Measurements from ENCODE around the gene KATNA1.
"Not testable (repeated sequence)": the region's sequence is repeated elsewhere in the genome, so short reads cannot be mapped to it uniquely, and the experiment has no call there.

Gene KATNA1

DNA sequence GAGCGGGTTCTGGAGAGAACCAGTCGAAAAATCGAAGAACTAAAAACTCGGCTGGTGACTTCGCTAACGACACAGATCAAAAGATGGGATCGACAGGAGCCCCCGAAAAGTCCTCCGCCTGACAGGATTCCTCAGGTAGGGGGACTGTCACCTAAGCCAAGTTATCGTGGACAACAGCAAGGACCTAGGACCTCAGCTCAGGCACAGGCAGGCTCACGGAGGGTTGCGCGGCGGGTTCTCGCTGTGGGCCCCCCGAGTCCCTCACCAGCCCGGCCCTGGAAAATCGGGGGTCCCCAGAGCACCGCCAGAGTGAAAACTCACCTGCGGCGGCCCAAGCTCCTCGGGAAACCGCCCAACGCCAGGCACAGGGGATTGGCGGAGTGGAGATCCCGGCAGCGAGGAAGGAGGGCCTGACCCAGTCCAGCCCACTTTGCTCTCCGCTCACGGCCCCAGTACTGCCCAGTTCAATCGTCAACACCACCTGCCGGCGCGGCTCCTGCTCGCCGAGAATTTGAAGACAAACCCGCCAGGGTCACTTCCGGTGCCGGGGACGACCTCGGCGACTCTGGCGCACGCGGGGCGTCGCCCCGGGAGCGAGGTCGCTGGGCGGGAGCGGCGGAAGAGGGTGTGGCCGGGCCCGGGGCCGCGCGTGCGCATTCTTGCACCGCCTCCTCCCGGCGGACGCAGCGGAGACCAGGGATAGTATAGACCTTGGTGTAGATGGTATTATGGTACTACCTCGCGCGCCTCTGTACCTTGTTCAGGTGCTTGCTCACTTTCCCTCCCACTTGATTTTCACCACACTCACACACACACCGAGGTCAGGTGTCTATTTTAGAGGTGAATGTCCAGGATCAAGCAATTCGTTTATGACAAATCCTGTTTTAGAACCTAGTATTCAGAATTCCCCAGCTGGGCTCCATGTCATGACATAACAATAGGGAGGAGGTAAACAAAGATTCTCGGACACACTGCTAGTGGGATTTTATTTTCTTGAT, at the start of gene KATNA1:
KATNA1 (minus strand) TSS at position 567 of the 998 bp plus-strand sequence. CDS start 10,167 bp downstream, outside the sequence.
- peak; percentile 93 for DNase-seq

DNA sequence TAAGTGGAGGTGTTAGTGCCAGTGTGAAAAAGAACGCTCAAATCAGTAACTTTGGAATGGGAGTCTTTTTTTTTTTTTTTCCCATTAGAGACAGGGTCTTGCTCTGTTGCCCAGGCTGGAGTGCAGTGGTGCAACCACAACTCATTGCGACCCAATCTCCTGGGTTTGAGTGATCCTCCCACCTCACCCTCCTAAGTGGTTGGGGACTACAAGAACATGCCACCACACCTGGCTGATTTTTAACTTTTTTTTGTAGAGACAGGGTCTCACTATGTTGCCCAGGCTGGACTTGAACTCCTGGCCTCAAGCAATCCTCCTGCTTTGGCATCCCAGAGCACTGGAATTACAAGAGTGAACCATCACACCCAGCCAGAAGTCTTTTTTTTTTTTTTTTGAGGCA, 49.7 kb upstream of the KATNA1 start:
- no peak for DNase-seq

DNA sequence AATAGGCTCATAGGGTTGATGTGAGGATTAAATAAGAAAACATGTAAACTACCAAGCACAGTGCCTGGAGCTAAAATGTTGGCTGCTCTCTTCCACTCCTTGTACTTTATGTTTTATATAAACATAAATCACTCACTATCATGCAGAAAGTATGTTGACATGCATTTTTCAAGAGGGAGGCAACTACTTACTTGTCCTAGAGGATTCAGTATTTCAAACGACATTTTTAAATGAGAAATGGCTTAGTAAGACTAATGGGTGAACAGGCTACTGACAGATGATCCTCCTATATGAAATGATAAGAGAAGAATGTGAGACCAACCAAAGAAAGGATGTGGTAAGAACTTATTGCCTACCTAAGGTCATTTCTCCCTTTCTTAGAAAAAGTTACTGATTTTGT, 48.4 kb upstream of the KATNA1 start:
- DNase-seq, result no peak

DNA sequence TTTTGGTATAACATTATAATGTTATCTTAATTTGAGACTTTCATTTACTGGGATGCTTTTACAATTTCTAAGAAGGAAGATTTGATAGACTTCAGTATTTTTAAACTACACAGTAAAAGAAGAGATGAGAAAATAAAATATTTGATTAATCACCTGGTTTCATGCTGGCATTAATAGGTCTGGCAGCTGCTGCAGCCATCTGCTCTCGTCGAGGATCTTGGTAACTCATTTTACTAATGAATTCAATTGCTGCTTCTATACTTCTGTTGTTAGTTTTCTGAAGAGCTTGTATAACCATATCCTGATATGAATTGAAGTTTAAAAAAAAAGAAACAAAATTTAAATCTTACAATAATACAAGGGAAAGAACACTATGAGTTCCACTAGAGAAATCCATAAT, 46.4 kb upstream of the KATNA1 start:
- no peak for DNase-seq

DNA sequence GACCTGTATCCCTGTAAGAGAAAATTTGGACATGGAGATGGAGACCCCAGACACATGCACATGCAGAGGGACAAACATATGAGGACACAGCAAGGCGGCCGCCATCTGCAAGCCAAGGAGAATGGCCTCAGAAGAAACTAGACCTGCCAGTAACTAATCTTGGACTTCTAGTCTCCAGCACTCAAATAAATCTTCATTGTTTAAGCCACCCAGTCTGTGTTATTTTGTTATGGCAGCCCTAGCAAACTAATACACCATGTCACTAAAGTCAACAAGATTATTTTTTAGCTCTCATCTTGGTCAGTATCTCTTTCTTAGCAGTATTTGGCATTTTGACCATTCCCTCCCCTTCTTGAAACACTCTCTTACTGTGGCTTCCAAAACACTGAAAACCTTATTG, 42.7 kb upstream of the KATNA1 start:
- DNase-seq, result no peak

DNA sequence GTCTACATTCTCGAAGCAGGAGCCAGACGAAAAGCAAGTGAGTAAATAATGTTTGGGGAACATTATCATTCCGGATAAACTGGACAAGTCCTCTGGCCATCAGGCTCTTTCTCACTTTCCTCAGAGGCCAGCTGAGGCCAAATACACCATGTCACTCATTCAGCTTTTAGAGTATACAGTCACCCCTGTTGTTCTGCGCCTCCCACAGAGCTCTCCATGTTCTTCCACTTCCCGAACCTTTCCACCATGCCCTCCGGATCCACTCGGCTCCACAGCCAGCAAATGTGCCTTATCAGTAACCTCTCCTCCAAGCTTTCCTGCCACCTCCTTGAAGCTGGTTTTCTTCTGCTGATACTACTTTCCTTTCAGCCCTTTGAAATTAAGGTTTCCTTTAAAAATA, 37.7 kb upstream of the KATNA1 start:
- no peak for DNase-seq

DNA sequence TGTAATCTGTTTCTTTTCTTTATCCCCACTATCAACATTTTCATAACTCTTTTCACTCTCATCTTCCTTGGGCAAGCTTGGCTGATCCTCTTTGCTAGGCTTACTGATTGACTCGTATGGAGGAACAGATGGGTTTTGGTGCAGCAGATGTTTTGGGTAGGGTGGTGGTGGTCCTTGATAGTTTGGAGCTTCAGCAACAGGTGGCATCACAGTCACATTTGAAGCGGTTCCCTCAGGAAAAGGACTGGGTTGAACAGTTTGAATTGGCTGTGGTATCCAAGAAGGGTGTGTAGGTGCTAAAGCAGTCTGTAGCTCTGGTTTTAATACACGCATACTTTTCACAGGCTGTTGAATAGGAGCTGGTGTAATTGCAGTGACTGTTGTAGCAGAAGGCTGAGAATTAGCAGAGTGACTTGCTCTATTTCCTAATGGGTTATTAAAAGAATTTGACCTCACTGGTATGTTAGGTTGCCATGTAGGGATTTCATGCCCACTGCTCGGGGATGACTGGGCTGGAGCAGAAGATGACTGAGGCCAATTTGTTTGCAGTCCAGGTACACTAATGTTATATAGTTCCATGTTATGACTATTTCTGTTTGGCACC, 34.8 kb upstream of the KATNA1 start:
- no peak for DNase-seq

DNA sequence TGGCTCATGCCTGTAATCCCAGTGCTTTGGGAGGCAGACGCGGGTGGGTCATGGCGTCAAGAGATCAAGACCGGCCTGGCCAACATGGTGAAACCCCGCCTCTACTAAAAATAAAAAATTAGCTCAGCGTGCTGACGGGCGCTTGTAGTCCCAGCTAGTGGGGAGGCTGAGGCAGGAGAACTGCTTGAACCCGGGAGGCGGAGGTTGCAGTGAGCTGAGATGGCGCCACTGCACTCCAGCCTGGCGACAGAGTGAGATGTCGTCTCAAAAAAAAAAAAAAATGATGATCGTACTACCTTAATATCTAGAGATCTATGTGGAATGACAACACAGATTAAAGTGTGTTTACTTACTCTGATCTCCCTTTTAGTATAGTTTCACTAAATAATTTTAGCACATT, 33.3 kb upstream of the KATNA1 start:
- DNase-seq, result not testable (repeated sequence)

DNA sequence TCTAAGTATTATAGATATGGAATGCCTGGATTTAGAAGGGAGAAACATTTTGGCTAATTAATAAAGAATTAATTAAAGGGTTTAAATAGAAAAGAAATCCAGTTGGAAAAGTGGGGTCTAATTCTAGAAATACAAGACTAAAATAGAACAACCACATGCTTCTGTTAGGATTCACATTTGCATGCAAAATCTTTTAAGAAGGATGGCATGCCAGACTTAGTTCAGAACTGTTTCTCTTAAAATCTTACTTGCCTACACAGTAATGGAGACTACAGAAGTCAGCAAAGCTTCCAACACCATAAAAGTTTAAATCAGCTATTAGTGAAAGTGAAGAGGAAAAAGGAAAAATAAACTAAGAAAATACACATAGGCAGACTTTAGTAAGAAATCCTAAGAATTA, 32.7 kb upstream of the KATNA1 start:
- DNase-seq, result no peak

DNA sequence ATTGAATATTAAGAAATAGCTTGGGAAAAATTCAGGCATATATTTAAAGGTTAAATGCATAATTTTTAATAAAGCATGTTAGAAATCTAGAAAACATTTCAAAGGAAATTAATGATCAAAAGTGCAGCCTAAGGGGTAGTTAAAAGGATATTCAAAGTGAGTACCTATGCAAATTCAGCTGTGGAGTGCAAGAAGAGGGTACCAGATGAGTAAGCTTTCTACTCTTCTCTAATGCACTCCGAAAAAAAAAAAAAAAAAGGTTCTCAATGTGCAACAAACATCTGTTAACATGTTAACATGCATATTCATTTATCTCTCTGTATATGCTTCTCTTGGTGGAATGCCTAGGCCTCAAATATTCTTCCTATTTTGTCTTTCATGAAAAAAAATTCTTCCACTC, 32.0 kb upstream of the KATNA1 start:
- no peak for DNase-seq

DNA sequence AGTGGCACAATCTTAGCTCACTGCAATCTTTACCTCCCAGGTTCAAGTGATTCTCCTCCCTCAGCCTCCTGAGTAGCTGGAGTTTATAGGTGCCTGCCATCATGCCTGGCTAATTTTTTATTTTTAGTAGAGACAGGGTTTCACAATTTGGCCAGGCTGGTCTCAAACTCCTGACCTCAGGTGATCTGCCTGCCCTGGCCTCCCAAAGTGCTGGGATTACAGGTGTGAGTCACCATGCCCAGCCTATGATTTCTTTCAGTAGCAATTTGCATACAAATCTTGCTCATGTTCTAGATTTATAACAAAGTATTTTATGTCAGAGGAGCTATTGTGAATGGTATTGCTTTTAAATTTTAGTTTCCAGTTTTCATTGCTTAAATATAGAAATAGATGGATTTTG, 23.8 kb upstream of the KATNA1 start:
- not testable (repeated sequence) for DNase-seq

DNA sequence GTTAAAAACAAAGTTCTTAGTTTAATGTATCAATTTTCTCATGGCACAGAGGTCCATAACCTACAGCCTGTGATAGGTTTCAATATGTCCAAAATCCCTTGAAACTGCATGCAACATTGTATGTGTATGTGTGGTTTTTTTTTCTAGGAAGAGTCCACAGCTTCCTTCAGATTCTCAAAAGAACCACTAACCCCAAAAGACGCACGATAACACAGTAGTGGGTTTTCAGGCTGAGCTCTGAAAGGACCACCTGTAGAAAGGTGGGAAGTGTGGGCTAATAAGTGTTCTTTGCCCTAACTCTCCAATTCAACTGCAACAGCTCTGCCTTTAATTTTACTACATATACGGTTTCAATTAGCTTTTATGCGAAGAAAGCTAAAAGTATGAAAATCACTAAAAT, 11.5 kb upstream of the KATNA1 start:
- DNase-seq, result no peak

DNA sequence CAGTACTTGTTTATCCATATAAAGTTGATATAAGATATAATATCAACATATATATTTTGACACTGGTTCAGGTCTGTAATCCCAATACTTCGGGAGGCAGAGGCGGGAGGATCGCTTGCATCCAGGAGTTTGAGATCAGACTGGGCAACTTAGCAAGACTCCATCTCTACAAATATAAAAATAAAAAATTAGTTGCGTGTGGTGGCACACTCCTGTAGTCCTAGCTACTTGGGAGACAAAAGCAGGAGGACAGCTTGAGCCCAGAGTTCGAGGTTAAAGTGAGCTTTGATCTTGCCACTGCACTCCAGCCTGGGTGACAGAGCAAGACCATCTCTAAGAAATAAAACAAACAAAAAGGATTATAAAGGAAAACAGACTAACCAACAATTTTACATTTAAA, 8.9 kb upstream of the KATNA1 start:
- DNase-seq, result no peak

DNA sequence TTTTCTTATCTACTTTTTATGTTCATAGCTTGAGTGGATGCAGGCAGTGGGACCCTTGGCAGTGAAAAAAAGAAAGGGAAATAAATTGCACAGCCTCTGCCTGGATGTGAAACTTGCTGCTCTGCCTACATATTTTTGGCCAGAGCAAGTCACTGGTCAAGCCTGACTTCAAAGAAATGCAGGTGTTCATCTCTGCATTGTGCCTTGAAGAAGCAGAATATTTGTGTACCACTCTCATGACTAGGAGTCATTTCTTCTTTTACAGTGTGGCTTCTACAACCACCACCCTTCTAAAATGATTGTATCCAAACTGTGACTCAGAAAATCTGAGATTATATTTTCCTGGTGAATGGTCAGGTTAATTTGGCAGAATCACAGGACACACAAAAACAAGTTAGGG, 2.5 kb upstream of the KATNA1 start:
- DNase-seq, result no peak

DNA sequence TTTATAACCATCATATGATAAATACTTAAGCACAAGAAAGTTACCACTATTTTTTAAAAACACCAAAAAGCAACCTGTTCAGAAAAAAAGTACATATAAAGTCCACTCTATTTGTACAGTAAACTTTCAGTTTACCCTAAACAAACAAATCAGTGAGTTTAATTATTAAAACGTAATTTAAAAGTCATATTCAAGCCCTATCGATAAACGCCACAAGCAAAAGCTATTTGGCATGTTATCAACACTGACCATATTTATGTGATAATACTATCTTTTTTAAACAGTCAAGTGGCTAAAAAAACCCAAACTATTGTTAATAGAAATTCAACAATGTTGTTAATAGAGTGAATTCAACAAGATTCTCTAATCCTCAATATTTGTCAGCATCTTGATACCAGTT, 1.9 kb downstream of the KATNA1 start:
- no peak for DNase-seq

DNA sequence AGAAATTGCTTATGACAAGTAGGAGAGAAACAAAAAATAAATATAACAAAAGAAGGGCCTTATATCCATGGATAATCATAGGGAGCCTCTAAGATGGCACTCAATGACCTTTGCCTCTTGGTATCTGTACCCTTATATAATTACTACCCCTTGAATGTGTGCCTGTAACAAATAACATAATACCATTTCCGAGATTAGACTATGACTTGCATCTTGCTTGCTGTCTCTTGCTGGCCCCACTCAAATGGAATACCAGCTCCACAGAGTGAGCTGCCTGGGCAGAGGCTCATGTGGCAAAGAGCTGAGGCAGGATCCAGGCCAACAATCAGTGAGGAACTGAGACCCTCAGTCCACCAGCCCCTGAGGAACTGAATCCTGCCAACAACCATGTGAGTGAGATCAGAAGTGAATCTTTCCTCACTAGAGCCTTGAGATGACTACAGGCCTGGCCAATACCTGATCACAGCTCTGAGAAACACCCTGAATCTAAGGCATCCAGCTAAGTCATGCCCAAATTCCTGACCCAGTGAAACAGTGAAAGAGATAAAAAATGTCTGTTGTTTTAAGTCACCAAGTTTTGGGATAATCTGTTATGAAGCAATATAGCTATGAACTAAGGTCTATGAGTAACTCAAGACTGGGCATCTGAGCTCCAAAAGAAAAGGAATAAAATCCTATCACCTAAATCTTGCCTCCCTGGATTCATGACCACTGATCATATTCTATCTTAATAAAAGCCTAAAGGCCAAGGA, 5.5 kb downstream of the KATNA1 start:
- no peak for DNase-seq

DNA sequence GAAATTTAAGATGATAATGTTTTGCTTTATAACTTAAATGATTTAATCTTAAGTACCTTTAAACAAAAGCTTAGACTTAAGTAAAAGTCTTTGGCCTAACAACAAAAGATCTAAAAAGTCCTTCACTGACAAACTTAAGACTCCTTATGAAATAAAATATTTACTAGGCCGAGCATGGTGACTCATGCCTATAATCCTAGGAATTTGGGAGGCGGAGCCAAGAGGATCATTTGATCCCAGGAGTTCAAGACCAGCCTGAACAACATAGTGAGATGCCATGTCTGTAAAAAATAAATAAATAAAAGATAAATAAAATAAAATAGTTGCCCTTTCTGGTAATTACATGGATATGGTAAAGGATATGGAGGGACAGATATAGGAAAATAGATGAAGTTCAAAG, 12.4 kb downstream of the KATNA1 start:
- no peak for DNase-seq

DNA sequence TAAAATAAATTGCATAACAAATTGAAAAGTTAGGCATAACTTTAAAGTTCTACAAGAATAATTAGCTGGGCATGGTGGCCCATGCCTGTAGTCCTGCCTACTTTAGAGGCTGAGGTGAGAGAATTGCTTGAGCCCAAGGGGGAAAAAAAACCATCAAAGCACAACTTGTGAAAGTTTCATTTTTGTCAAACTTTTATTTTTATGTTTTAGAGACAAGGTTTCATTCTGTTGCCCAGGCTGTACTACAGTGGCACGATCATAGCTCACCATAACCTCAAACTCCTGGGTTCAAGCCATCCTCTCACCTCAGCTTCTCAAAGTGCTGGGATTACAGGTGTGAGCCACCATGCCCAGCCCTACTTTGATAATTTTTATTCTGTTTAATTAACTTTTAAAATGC, 14.2 kb downstream of the KATNA1 start:
- DNase-seq, result no peak

DNA sequence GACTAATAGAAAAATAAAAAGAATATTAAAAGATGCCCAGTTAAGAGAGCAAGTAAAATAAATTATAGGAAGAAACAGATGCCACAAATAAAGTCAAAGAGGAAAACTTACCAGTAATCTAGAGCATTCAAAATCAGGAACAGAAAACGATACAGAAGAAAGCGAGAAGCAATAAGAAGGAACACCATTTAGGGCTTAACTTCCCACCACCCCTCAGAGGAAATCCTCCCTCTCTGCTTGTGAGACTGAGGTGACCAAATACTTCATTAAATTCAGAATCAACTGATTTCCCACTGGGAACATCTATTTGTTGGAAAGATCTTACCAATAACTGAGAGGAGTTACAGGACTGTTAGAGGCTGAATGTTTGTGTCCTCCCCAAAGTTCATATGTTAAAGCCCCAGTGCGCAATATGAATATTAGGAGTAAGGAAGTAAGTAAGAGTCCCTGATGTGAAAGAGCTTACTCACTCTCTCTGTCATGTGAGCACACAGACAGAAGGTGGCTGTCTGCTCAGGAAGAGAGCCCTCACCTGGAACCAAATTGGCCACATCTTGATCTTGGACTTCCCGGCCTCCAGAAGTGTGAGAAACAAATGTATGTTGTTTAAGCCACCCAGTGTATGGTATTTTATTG, 19.5 kb downstream of the KATNA1 start:
- no peak for DNase-seq

DNA sequence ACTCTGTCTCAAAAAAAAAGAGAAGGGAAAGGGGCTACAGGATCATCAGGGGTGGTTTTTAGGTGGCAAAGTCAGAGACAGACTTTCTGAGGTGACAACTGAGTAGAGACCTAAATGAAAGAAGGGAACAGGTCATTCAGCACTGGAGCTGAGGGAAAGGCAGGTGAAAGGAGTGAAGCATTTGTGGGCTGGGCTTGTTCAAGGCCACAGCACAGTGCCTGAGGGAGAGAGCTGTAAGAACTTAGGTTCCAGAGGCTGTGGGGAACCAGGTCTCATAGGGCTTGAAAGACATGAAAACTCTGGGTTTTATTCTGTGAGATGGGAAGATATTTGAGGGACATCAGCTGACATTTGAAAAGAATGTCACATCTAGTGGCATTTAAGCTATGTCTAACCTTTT, 20.8 kb downstream of the KATNA1 start:
- DNase-seq, result no peak

DNA sequence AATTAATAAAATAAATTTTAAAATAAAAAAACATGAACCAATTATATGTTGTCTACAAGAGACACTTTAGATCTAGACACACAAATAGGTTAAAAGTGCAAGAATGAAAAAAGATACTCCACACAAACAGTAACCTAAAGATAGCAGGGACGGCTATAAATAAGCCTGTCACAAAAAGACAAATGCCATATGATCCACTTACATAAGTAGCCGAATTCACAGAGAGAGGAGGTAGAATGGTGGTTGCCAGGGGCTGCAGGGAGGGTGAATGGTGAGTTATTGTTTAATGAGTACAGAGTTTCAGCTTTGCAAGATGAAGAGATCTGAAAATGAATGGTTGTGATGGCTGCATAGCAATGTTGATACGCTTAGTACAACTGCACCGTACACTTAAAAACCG, 32.7 kb downstream of the KATNA1 start:
- no peak for DNase-seq

DNA sequence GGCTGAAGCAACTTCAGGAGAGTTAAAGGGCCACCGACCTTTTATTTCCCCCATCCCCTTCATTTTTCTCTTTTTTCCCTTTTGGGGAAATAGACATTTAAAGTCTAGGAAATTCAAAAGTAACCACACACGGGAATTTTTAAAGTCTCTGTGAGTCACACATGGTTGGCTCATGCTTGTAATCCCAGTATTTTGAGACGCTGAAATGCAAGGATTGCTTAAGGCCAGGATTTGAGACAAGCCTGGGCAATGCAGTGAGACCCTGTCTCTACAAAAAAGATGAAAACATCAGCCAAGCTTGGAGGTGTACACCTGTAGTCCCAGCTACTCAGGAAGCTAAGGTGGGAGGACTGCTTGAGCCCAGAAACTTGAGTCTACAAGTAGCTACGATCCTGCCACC, 34.2 kb downstream of the KATNA1 start:
- no peak for DNase-seq

DNA sequence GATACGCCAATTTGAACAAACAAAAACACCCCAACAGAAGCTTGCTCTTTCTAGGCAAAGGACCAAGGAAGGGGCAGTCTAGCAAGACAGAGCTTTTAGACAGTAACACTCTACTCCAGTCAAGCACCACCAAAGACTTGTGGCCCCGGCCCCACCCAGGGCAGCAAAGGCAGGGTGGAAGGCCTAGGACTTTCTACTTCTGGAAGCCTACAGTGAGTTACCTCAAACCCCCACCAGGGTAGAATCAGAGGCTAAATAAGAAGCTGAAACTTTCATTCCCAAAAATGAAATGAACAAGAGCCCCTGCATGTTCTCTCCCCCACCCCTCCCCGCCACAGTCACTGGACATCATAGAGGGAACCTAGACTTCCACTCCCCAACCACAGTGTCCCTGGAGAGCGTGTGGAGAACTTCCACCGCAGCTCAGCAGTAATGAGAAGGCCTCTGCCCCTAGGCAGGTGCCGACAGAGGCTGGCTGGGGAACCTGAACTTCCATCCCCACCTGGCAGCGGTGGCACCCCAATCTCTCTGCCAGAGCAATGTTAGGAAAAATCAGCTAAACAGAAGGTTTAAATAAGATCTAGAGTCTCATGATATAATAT, 40.0 kb downstream of the KATNA1 start:
- no peak for DNase-seq
